ENCODE results near the gene CNTROB.

DNA sequence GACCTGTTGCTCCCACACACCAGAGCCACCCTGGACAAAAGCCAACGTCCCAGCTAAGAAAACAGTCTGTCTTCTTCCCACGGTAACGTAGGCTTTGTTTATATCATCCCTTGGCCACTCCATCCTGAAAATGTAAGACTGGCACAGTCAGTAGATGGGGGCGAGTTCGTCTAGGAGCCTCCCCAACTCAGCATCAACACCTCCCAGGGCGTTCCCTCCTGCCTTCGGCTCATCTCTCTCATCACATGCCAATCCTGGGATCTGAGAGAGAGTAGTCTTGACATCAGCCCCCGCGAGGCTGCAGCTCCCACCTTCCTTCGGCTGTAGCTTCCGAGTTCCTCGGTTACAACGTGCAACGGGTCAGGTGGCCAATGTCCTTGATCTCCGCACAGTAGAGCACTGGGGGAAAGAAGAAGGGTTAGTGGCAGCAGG lies 16.8 kb upstream of the CNTROB start:
- TF ChIP-seq, protein P1, sequence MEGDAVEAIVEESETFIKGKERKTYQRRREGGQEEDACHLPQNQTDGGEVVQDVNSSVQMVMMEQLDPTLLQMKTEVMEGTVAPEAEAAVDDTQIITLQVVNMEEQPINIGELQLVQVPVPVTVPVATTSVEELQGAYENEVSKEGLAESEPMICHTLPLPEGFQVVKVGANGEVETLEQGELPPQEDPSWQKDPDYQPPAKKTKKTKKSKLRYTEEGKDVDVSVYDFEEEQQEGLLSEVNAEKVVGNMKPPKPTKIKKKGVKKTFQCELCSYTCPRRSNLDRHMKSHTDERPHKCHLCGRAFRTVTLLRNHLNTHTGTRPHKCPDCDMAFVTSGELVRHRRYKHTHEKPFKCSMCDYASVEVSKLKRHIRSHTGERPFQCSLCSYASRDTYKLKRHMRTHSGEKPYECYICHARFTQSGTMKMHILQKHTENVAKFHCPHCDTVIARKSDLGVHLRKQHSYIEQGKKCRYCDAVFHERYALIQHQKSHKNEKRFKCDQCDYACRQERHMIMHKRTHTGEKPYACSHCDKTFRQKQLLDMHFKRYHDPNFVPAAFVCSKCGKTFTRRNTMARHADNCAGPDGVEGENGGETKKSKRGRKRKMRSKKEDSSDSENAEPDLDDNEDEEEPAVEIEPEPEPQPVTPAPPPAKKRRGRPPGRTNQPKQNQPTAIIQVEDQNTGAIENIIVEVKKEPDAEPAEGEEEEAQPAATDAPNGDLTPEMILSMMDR (IDR thresholded peaks at IDR 0.05; ENCODE audit: low read depth, low read length, poor library complexity, severe bottlenecking): no peak
- no peak for TF ChIP-seq EZH2phosphoT487 (IDR thresholded peaks at IDR 0.05; ENCODE audit: borderline replicate concordance, low read length)

All from DOHH2 (cell line).